IMR-90 (cell line): Measurements from ENCODE around the gene ZNF219. TPM values are rescaled to one million over a fixed set of nuclear protein-coding genes. Genes with fewer than 3 reads are reported as not detected.

ENCODE experiments used
- ATAC-seq: fragments of 200-7000 bp; cut with Tn5 transposase; 2 replicates; pipeline ENCODE4 v1.9.1; 2020; ENCODE audit warnings: low read depth, mild to moderate bottlenecking, moderate library complexity
- BruUV-seq: library from RNA; stranded (reverse); fragments of 400-500 nt; replicated peaks from 2 replicates; lab custom pipeline; 2021; lab: Mats Ljungman, UMichigan
- CTCF ChIA-PET: fragments of 300-600 bp; formaldehyde crosslinking; extraction: SDS; loops from one replicate; lab custom pipeline; 2021; ENCODE audit warnings: antibody characterized with exemption; lab: Yijun Ruan, JAX
- POLR2A ChIA-PET: fragments of 300-600 bp; sonication (Branson Sonifier 250); formaldehyde crosslinking; loops from one replicate; lab custom pipeline; 2022; ENCODE audit warnings: antibody characterized with exemption; ENCODE audit not compliant: unreplicated experiment; lab: Charles Lee
- DNase-seq: peaks from one replicate; pipeline ENCODE4 v3.0.0; 2013
- H2AFZ ChIP-seq: replicated peaks from 2 replicates; pipeline ENCODE3; 2013; ENCODE audit warnings: low read length, mild to moderate bottlenecking; ENCODE audit not compliant: poor library complexity
- H2AK5ac ChIP-seq: 2 replicates; pipeline ENCODE4 v1.6.1; 2013; ENCODE audit warnings: low read depth, low read length, inconsistent platforms
- H2AK9ac ChIP-seq: replicated peaks from 2 replicates; pipeline ENCODE3; 2013; ENCODE audit warnings: mild to moderate bottlenecking, low read depth, low read length, moderate library complexity; ENCODE audit not compliant: poor library complexity
- H2BK120ac ChIP-seq: 2 replicates; pipeline ENCODE4 v1.6.1; 2013; ENCODE audit warnings: low read depth, low read length, inconsistent platforms
- H2BK15ac ChIP-seq: 3 replicates; pipeline ENCODE4 v1.6.1; 2013; ENCODE audit warnings: low read depth, low read length, inconsistent platforms
- H2BK20ac ChIP-seq: 2 replicates; pipeline ENCODE4 v1.6.1; 2013; ENCODE audit warnings: low read depth, mild to moderate bottlenecking, inconsistent platforms, low read length, moderate library complexity
- H2BK5ac ChIP-seq: 2 replicates; pipeline ENCODE4 v1.6.1; 2013; ENCODE audit warnings: mild to moderate bottlenecking, low read depth, low read length, inconsistent platforms; ENCODE audit not compliant: poor library complexity, severe bottlenecking
- H3K14ac ChIP-seq: replicated peaks from 2 replicates; pipeline ENCODE4 v1.6.1; 2013; ENCODE audit warnings: low read depth, low read length, inconsistent platforms
- H3K18ac ChIP-seq: 2 replicates; pipeline ENCODE4 v1.6.1; 2013; ENCODE audit warnings: low read depth, low read length, control low read depth
- H3K23ac ChIP-seq: 2 replicates; pipeline ENCODE4 v1.6.1; 2013; ENCODE audit warnings: low read depth, low read length, inconsistent platforms
- H3K27ac ChIP-seq: 2 replicates; pipeline ENCODE4 v1.5.1; 2013; ENCODE audit warnings: mild to moderate bottlenecking, control low read depth, low read length; ENCODE audit not compliant: insufficient read depth
- H3K27me3 ChIP-seq: 2 replicates; pipeline ENCODE4 v1.6.1; 2013; ENCODE audit warnings: low read length; ENCODE audit not compliant: control insufficient read depth, insufficient read depth
- H3K36me3 ChIP-seq: 2 replicates; pipeline ENCODE4 v1.6.1; 2013; ENCODE audit warnings: low read length, mixed read lengths; ENCODE audit not compliant: control insufficient read depth, insufficient read depth
- H3K4ac ChIP-seq: 2 replicates; pipeline ENCODE4 v1.6.1; 2013; ENCODE audit warnings: low read depth, low read length, inconsistent platforms
- H3K4me1 ChIP-seq: 2 replicates; pipeline ENCODE4 v1.6.1; 2013; ENCODE audit warnings: low read length, mixed read lengths; ENCODE audit not compliant: control insufficient read depth, insufficient read depth
- H3K4me2 ChIP-seq: 2 replicates; pipeline ENCODE4 v1.6.1; 2013; ENCODE audit warnings: low read depth, mild to moderate bottlenecking, control low read depth, low read length, moderate library complexity
- H3K4me3 ChIP-seq: 2 replicates; pipeline ENCODE4 v1.5.1; 2013; ENCODE audit warnings: low read depth, mild to moderate bottlenecking, control low read depth, low read length, moderate library complexity; ENCODE audit not compliant: insufficient read depth
- H3K56ac ChIP-seq: 2 replicates; pipeline ENCODE4 v1.6.1; 2013; ENCODE audit warnings: low read length, inconsistent platforms; ENCODE audit not compliant: insufficient read depth; ENCODE audit errors: extremely low read depth
- H3K79me1 ChIP-seq, 2 experiments: 2 replicates each; pipeline ENCODE4 v1.6.1; 2013; ENCODE audit warnings: low read length in 2 of 2, inconsistent platforms in 1 of 2, low read depth in 1 of 2
- H3K9ac ChIP-seq: 2 replicates; pipeline ENCODE4 v1.6.1; 2013; ENCODE audit warnings: low read depth, low read length, control low read depth
- H3K9me1 ChIP-seq: 2 replicates; pipeline ENCODE4 v1.6.1; 2013; ENCODE audit warnings: low read length, inconsistent platforms; ENCODE audit not compliant: insufficient read depth
- H3K9me3 ChIP-seq: 2 replicates; pipeline ENCODE4 v1.6.1; 2013; ENCODE audit warnings: low read length; ENCODE audit not compliant: control insufficient read depth, insufficient read depth
- H4K20me1 ChIP-seq: 2 replicates; pipeline ENCODE4 v1.6.1; 2013; ENCODE audit warnings: low read length, inconsistent platforms; ENCODE audit not compliant: insufficient read depth
- H4K5ac ChIP-seq: 2 replicates; pipeline ENCODE4 v1.6.1; 2013; ENCODE audit warnings: mild to moderate bottlenecking, low read depth, low read length, control low read depth
- H4K8ac ChIP-seq, 2 experiments: 2 replicates each; pipeline ENCODE4 v1.6.1; 2013; ENCODE audit warnings: low read depth in 2 of 2, low read length in 2 of 2, control low read depth in 1 of 2, inconsistent platforms in 1 of 2
- H4K91ac ChIP-seq: 2 replicates; pipeline ENCODE4 v1.6.1; 2013; ENCODE audit warnings: low read depth, low read length, inconsistent platforms; ENCODE audit not compliant: insufficient read depth
- BHLHE40 ChIP-seq: fragments of 150-350 bp; IDR thresholded peaks from 2 replicates; pipeline ENCODE4 v1.6.1; 2016; ENCODE audit warnings: mild to moderate bottlenecking, low read depth, low read length
- CEBPB ChIP-seq: IDR thresholded peaks from 2 replicates; pipeline ENCODE4 v1.6.1; 2012; ENCODE audit warnings: low read depth, low read length, improper control_type of control experiment
- CHD1 ChIP-seq: IDR thresholded peaks from 2 replicates; pipeline ENCODE4 v1.6.1; 2012; ENCODE audit warnings: low read depth, low read length, improper control_type of control experiment
- MAFK ChIP-seq: IDR thresholded peaks from 2 replicates; pipeline ENCODE4 v1.6.1; 2012; ENCODE audit warnings: low read depth, low read length, improper control_type of control experiment
- MAZ ChIP-seq: IDR thresholded peaks from 2 replicates; pipeline ENCODE4 v1.6.1; 2012; ENCODE audit warnings: low read depth, mild to moderate bottlenecking, low read length, improper control_type of control experiment, moderate library complexity, borderline replicate concordance
- MXI1 ChIP-seq: IDR thresholded peaks from 2 replicates; pipeline ENCODE4 v1.6.1; 2012; ENCODE audit warnings: low read depth, mild to moderate bottlenecking, low read length, moderate library complexity, borderline replicate concordance
- NFE2L2 ChIP-seq: fragments of 150-350 bp; IDR thresholded peaks from 2 replicates; pipeline ENCODE4 v1.6.1; 2016; ENCODE audit warnings: low read depth, mild to moderate bottlenecking, low read length
- POLR2A ChIP-seq: IDR thresholded peaks from 2 replicates; pipeline ENCODE4 v1.6.1; 2012; ENCODE audit warnings: mild to moderate bottlenecking, low read depth, low read length
- RFX5 ChIP-seq: IDR thresholded peaks from 2 replicates; pipeline ENCODE4 v1.8.0; 2012; ENCODE audit warnings: low read depth, mild to moderate bottlenecking, low read length, moderate library complexity
- SMC3 ChIP-seq: fragments of 150-350 bp; IDR thresholded peaks from 2 replicates; pipeline ENCODE4 v1.6.1; 2016; ENCODE audit warnings: low read depth, mild to moderate bottlenecking, antibody characterized with exemption, low read length, moderate library complexity
- WGBS, 2 experiments: methylation state at CpG; one replicate each; pipeline versions ENCODE4 v1.1.5 to v1.1.7; 2013; ENCODE audit warnings: missing lambda C conversion rate in 2 of 2; ENCODE audit not compliant: insufficient read length in 1 of 2; ENCODE audit errors: extremely low coverage in 2 of 2; 5-methylcytosine and 5-hydroxymethylcytosine counted together
- dilution Hi-C: fragments of 300-500 bp; cut with HindIII; formaldehyde crosslinking; loops from one replicate; pipeline ENCODE4 v1.14.3; 2018; ENCODE audit warnings: low sequenced_read_pairs; ENCODE audit not compliant: unreplicated experiment
- in situ Hi-C: fragments of 300-500 bp; cut with MboI; formaldehyde crosslinking; loops from 3 replicates; pipeline ENCODE4 v1.14.3; 2019; ENCODE audit warnings: low sequenced_read_pairs, inconsistent platforms, mixed read lengths
- intact Hi-C: fragments of 100-400 bp; cut with micrococcal nuclease; formaldehyde crosslinking; loops from 2 replicates; pipeline ENCODE4 v1.10.0; 2022
- polyA plus RNA-seq, 3 experiments: library from polyadenylated mRNA; depleted of rRNA; stranded (reverse); fragments of >200 nt; gene quantifications; 2 replicates each; pipeline ENCODE4 v1.2.3, GENCODE V29; 2012; ENCODE audit warnings: low replicate concordance in 1 of 3
- total RNA-seq: library from RNA; depleted of rRNA; stranded (reverse); fragments of >200 nt; gene quantifications from 2 replicates; pipeline ENCODE4 v1.2.3, GENCODE V29; 2012
- TF ChIP-seq, protein P1 (sequence below): fragments of 150-350 bp; IDR thresholded peaks from 2 replicates; pipeline ENCODE4 v1.6.1; 2017; ENCODE audit warnings: mild to moderate bottlenecking, antibody characterized with exemption, low read length, low read depth
- TF ChIP-seq, protein P2 (sequence below): fragments of 150-350 bp; IDR thresholded peaks from 2 replicates; pipeline ENCODE4 v1.6.1; 2016; ENCODE audit warnings: low read depth, mild to moderate bottlenecking, low read length, moderate library complexity, borderline replicate concordance
- TF ChIP-seq, protein P3 (sequence below): conservative IDR thresholded peaks from 2 replicates; pipeline ENCODE4 v1.5.1; 2012; ENCODE audit warnings: mild to moderate bottlenecking, low read depth, low read length, improper control_type of control experiment

Gene ZNF219
- total and polyA plus RNA-seq, 2 of the 4 experiments (the other 2 are of a cell fraction), result 0.90 to 3.8 TPM

DNA sequence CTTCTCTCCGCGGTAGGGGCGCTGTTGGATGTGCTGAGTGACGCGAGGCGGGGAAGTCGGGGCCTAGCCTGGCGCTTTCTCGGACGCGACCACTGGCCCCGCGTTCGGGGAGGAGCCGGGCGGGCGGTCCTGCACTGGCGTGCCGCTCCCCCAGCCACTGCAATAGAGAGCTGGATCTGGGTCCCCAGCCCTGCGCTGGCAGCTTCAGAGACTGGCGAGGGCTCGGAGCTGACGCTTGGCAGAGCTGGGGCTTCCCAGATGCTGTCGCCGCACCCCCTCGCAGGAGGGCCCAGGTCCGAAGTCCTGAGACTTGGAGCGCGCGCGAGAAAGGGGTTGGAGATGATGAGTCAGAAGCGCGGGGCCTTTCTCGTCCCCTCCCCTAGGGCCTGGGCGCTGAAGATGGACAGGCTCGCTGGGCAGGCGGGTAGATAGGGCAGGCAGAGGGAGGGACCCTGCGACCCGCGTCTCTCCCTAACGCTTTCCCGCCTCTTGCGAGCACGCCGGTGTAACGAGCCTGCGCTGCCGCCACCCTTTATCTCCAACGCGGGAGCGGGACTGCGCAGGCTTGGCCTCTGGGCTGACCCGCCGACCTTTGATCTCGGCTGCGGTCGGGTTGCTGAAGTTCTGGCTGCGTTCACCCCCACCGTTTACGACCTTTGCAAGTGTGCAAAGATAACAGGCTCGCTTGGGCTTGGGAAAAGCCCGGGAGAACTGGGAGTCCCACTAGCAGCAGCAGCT is 5.4 kb upstream of the ZNF219 start:
- peak overlapping the region; percentile 91 for H3K56ac ChIP-seq
- peak overlapping the region; percentile 73; the same call in 1 of the 2 replicates for H4K5ac ChIP-seq
- H3K23ac ChIP-seq, result peak overlapping the region; percentile 69
- H3K36me3 ChIP-seq, result no peaks in the 10 kb centered on the region
- H3K4me2 ChIP-seq, result peak overlapping the region; percentile 86
- peak overlapping the region; percentile 88 for H3K9ac ChIP-seq
- peak overlapping the region; percentile 93 for H3K4ac ChIP-seq
- peak overlapping the region; percentile 60 for H3K4me3 ChIP-seq
- H2AK5ac ChIP-seq, result peak overlapping the region; percentile 36
- H4K20me1 ChIP-seq, result no peaks in the 10 kb centered on the region
- H2BK20ac ChIP-seq, result peak overlapping the region; percentile 80
- intact Hi-C loops (loop anchor here (1.0 to 5.0 kb wide), 6 partner anchors 12 to 422 kb away; partner anchors contain the start of gene RNASE4), in situ Hi-C loops (loop anchor here (5.0 kb wide), 1 partner anchor 87 kb away; no protein-coding TSS in a partner anchor), dilution Hi-C loops (no loop called here)
- ChIA-PET CTCF (interaction anchor here (0.6 to 4.2 kb wide), 14 partner anchors 10 to 1069 kb away, joined by 3 to 44 read pairs (median 4); no protein-coding TSS in a partner anchor), POLR2A (interaction anchor here (0.6 to 1.0 kb wide), 2 partner anchors 33 to 105 kb away, joined by 3 to 4 read pairs; partner anchors contain the start of genes ARHGEF40 and SLC39A2)
- peaks cover 3% of the 10 kb centered on the region; the same call in 1 of the 2 replicates for H3K9me1 ChIP-seq
- H3K27ac ChIP-seq, result peak overlapping the region; percentile 94
- H2BK5ac ChIP-seq, result peak overlapping the region; percentile 95
- H3K27me3 ChIP-seq, result no peaks in the 10 kb centered on the region
- peaks cover 6% of the 10 kb centered on the region for H3K4me1 ChIP-seq
- peak overlapping the region; percentile 90 for H3K14ac ChIP-seq
- peak overlapping the region; percentile 97 for H2BK120ac ChIP-seq
- BruUV-seq, result no TSS peak
- H3K79me1 ChIP-seq, result 0 out of 4 replicates have a peak, but pooled peaks cover 0 to 2% of the 10 kb centered on the region in 2 experiments
- H4K8ac ChIP-seq, result peak overlapping the region; percentile 39 to 95
- no peak overlapping the region; the same call in 2 of the 3 replicates for H2BK15ac ChIP-seq
- 0% methylated on average over 22 of the region's 62 CpGs; no CpG with 5 or more reads in 1 of the 2 experiments for WGBS, 2 experiments
- H2AK9ac ChIP-seq, result peak overlapping the region; percentile 89
- peak overlapping the region; percentile 77; the same call in 1 of the 2 replicates for H3K18ac ChIP-seq
- H4K91ac ChIP-seq, result peak overlapping the region; percentile 94
- H2AFZ ChIP-seq, result peak overlapping the region; percentile 100
- no peaks in the 10 kb centered on the region for H3K9me3 ChIP-seq
- DNase-seq (peak; percentile 94), ATAC-seq (peak; percentile 92)
- TF ChIP-seq MAZ, result no peak
- no peak for TF ChIP-seq MAFK
- TF ChIP-seq, protein P1, sequence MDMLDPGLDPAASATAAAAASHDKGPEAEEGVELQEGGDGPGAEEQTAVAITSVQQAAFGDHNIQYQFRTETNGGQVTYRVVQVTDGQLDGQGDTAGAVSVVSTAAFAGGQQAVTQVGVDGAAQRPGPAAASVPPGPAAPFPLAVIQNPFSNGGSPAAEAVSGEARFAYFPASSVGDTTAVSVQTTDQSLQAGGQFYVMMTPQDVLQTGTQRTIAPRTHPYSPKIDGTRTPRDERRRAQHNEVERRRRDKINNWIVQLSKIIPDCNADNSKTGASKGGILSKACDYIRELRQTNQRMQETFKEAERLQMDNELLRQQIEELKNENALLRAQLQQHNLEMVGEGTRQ, result no peak
- no peak for TF ChIP-seq NFE2L2
- TF ChIP-seq BHLHE40, result peak; percentile 98
- TF ChIP-seq SMC3, result no peak
- TF ChIP-seq, protein P2, sequence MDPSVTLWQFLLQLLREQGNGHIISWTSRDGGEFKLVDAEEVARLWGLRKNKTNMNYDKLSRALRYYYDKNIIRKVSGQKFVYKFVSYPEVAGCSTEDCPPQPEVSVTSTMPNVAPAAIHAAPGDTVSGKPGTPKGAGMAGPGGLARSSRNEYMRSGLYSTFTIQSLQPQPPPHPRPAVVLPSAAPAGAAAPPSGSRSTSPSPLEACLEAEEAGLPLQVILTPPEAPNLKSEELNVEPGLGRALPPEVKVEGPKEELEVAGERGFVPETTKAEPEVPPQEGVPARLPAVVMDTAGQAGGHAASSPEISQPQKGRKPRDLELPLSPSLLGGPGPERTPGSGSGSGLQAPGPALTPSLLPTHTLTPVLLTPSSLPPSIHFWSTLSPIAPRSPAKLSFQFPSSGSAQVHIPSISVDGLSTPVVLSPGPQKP, result no peak
- peak; percentile 99; the same call in 1 of the 2 replicates for TF ChIP-seq CHD1
- 0 out of 2 replicates have a peak, but pooled peaks have one; percentile 30 for TF ChIP-seq MXI1
- peak; percentile 64; the same call in 1 of the 2 replicates for TF ChIP-seq POLR2A
- TF ChIP-seq RFX5, result no peak
- no peak for TF ChIP-seq CEBPB
- TF ChIP-seq, protein P3, sequence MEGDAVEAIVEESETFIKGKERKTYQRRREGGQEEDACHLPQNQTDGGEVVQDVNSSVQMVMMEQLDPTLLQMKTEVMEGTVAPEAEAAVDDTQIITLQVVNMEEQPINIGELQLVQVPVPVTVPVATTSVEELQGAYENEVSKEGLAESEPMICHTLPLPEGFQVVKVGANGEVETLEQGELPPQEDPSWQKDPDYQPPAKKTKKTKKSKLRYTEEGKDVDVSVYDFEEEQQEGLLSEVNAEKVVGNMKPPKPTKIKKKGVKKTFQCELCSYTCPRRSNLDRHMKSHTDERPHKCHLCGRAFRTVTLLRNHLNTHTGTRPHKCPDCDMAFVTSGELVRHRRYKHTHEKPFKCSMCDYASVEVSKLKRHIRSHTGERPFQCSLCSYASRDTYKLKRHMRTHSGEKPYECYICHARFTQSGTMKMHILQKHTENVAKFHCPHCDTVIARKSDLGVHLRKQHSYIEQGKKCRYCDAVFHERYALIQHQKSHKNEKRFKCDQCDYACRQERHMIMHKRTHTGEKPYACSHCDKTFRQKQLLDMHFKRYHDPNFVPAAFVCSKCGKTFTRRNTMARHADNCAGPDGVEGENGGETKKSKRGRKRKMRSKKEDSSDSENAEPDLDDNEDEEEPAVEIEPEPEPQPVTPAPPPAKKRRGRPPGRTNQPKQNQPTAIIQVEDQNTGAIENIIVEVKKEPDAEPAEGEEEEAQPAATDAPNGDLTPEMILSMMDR, result peak; percentile 94
